ENCODE results near the gene PRDM5.

DNA sequence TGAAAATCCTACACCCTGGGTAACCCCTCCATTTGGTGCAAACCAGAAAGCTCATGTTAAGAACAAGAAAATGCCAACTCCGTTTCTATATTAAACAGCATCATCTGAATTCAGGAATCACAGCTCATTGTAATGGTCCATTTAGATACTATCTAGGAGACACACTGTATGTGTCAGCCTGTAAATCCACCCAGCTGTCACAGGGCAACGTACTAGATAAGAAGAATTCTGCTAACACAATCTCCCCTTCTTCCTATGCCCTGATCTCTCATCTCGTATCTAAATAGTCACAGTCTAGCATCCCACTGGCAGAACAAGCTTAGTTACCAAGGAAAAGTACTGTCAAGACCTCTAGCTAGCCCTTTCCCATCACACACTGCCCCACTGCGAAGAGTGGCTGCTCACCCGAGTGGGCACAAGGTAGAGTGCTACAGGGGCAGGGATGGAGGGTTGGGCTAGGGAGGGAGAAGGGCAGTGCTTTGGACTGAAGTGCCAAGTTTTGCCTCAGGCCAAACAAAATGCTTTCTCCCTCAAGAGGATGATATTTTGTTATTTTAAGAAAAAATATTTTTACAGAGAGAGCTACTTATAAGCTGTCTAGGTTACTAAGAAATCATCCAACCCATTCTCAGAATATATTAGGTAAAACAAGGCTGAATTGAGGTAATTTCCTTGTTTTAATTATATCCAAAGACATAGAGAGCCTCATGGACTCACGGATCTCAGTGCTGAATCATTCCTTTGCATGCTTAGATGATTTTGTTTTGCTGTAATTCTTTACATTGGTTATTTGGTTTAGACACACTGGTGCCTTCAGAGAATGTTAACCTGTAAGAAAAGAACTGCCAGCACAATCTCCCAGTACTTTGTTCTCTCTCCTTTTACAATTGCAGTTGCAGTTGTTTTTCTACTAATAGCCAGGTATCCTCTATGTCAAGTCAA is 196.6 kb downstream of the PRDM5 start:
- TF ChIP-seq, protein P1, sequence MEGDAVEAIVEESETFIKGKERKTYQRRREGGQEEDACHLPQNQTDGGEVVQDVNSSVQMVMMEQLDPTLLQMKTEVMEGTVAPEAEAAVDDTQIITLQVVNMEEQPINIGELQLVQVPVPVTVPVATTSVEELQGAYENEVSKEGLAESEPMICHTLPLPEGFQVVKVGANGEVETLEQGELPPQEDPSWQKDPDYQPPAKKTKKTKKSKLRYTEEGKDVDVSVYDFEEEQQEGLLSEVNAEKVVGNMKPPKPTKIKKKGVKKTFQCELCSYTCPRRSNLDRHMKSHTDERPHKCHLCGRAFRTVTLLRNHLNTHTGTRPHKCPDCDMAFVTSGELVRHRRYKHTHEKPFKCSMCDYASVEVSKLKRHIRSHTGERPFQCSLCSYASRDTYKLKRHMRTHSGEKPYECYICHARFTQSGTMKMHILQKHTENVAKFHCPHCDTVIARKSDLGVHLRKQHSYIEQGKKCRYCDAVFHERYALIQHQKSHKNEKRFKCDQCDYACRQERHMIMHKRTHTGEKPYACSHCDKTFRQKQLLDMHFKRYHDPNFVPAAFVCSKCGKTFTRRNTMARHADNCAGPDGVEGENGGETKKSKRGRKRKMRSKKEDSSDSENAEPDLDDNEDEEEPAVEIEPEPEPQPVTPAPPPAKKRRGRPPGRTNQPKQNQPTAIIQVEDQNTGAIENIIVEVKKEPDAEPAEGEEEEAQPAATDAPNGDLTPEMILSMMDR (IDR thresholded peaks at IDR 0.05 in 2 of 3, conservative IDR thresholded peaks at IDR 0.05 in 1 of 3; ENCODE audit: borderline replicate concordance in 1 of 3, insufficient read depth in 1 of 3, low read depth in 2 of 3, low read length in 2 of 3) = no peak
- TF ChIP-seq SP1 (IDR thresholded peaks at IDR 0.05; ENCODE audit: low read depth) = no peak
